ENCODE data around the gene FGF11. TPM values are rescaled to one million over a fixed set of nuclear protein-coding genes. Genes with fewer than 3 reads are reported as not detected.

FGF11 gene
- total and polyA plus RNA-seq, 11 donors, result 1.6 to 9.6 (median 7.8) TPM

DNA sequence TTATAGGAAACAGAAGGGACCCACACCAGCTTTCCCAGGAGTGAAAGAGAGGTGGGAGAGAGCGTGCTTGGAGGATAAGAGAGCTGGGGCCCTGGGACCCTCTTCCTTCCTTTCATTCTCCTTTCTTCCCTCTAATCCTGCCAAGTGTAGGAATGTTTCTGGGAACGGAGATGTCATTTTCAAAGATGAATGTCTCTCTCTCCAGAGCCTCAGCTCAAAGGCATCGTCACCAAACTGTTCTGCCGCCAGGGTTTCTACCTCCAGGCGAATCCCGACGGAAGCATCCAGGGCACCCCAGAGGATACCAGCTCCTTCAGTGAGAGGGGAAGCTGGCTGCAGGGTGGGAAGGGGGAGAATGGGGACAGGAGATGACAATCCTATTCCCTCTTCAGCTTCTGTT, 2.0 kb downstream of the FGF11 start:
- Histone ChIP-seq H3K27me3 (peaks cover 0 to 56% (median 12%) of the 10 kb centered on the region in 9 donors), H3K27ac (no peak overlapping the region), H3K36me3 (no peaks in the 10 kb centered on the region), H3K4me1 (peaks cover 4 to 63% (median 43%) of the 10 kb centered on the region in 12 donors), H3K4me3 (no peak overlapping the region), H3K9me3 (no peaks in the 10 kb centered on the region)
- DNase-seq (peak in 1 of 5 donors; percentile 15), ATAC-seq (no peak)
- intact Hi-C loops (cut with DNase I), result loop anchor here in 4 of 10 donors (5.0 to 10.0 kb wide), 2 partner anchors 36 to 404 kb away; partner anchors contain the start of gene ZBTB4 (in 3 of the 4)
- TF ChIP-seq, protein P1, sequence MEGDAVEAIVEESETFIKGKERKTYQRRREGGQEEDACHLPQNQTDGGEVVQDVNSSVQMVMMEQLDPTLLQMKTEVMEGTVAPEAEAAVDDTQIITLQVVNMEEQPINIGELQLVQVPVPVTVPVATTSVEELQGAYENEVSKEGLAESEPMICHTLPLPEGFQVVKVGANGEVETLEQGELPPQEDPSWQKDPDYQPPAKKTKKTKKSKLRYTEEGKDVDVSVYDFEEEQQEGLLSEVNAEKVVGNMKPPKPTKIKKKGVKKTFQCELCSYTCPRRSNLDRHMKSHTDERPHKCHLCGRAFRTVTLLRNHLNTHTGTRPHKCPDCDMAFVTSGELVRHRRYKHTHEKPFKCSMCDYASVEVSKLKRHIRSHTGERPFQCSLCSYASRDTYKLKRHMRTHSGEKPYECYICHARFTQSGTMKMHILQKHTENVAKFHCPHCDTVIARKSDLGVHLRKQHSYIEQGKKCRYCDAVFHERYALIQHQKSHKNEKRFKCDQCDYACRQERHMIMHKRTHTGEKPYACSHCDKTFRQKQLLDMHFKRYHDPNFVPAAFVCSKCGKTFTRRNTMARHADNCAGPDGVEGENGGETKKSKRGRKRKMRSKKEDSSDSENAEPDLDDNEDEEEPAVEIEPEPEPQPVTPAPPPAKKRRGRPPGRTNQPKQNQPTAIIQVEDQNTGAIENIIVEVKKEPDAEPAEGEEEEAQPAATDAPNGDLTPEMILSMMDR (IDR thresholded peaks at IDR 0.05), result no peak
- WGBS, 4 donors, result 67 to 79% (median 71%) methylated on average over 7 of the region's 7 CpGs

DNA sequence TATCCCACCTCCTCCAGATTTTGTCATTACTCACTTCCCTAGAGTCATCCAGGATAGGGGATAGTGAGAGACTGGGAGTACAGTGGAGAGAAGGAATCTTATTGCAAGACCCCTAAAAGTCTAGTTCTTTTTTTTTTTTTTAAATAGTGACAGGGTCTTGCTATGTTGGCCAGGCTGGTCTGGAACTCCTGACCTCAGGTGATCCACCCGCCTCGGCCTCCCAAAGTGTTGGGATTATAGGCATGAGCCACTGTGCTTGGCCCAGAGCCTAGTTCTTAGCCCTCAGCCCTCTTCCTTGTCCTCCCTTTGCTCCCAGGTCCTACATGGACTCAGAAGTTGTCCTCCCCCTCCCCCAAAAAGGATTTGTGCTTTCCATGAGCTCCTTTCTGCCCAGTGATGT, 2.8 kb downstream of the FGF11 start:
- no peak for TF ChIP-seq POLR2A (IDR thresholded peaks at IDR 0.05)
- TF ChIP-seq, protein P1 (IDR thresholded peaks at IDR 0.05), result no peak
- peaks cover 0 to 63% (median 34%) of the 10 kb centered on the region in 12 donors for H3K4me1 ChIP-seq
- H3K4me3 ChIP-seq, result no peak overlapping the region
- H3K27me3 ChIP-seq, result peaks cover 0 to 59% (median 12%) of the 10 kb centered on the region in 9 donors
- DNase-seq (peak in 1 of 5 donors; percentile 17), ATAC-seq (no peak)
- no peaks in the 10 kb centered on the region for H3K36me3 ChIP-seq
- 90 to 94% (median 94%) methylated on average over 2 of the region's 2 CpGs for WGBS, 4 donors
- intact Hi-C loops (cut with DNase I), result loop anchor here in 4 of 10 donors (5.0 to 10.0 kb wide), 2 partner anchors 35 to 403 kb away; partner anchors contain the start of gene ZBTB4 (in 3 of the 4)
- H3K27ac ChIP-seq, result no peak overlapping the region
- no peaks in the 10 kb centered on the region for H3K9me3 ChIP-seq

DNA sequence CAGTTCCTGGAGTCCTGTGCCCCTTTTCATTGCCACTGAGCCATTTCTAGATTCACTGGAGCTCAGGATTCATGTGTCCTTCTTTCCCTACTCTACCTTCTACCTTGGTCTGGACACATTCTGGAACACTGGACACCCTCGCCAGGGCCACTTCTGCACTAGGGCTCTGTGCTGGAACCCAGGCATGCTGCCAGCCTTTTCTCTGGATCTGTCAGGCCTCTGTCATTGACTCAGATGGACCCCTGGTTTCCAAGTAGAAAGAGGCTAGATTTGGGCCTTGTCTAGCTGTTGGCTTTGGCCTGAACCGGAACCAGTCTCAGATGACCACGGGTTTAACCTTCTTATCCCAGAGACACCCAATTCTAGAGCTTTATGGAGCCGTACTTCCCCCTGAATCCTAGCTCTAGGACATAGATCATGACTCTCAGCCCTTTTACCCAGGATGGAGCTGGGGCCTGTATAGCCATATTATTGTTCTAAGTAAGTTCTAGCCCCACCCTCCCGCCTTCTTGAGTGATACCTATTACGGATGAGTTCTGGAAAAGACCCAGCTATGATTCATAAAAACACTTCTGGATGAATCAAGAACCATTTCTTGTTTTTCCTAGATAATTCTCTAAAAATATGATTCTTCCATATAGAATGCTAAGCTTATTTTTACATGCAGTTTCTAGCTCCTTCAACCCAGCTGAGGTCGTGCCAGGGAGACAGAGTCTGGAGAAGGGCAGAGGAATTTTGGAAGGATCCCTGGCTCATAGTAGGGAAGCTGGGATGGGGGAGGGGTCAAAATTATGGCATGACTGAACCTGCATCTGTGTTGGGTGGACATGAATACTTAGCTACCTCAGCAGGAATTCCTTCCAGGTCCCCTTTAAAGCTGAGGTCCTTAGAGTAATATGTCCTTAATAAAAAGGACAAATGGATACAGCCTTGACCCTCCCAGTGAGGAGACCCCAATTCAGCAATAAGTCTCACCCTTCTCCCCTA, 4.5 kb downstream of the FGF11 start:
- WGBS, 4 donors, result 82 to 92% (median 88%) methylated on average over 7 of the region's 7 CpGs
- H3K9me3 ChIP-seq, result no peaks in the 10 kb centered on the region
- TF ChIP-seq POLR2A (IDR thresholded peaks at IDR 0.05), result no peak
- TF ChIP-seq, protein P1 (IDR thresholded peaks at IDR 0.05), result no peak
- peaks cover 0 to 46% (median 23%) of the 10 kb centered on the region in 12 donors for H3K4me1 ChIP-seq
- H3K27ac ChIP-seq, result peak overlapping the region in 1 of 12 donors; percentile 70
- H3K27me3 ChIP-seq, result peaks cover 0 to 59% (median 12%) of the 10 kb centered on the region in 9 donors
- DNase-seq (no peak), ATAC-seq (no peak)
- H3K36me3 ChIP-seq, result no peaks in the 10 kb centered on the region
- intact Hi-C loops (cut with DNase I), result loop anchor here in 4 of 10 donors (5.0 to 10.0 kb wide), 2 partner anchors 34 to 401 kb away; partner anchors contain the start of gene ZBTB4 (in 3 of the 4)
- H3K4me3 ChIP-seq, result no peak overlapping the region

Data from heart left ventricle (tissue), 16 donors.